ENCODE results near the gene RPL36AL. TPM values are rescaled to one million over a fixed set of nuclear protein-coding genes. Genes with fewer than 3 reads are reported as not detected.

Gene RPL36AL
- total and polyA plus RNA-seq, 3 experiments from 2014 or later, result 236 to 709 (median 273) TPM

Other genes with a start within 250 kb of the RPL36AL start
- gene RPS29, start 34.2 kb downstream of the RPL36AL start, total RNA-seq, result 1,000 to 10,000 TPM; 1,908 to 2,102 TPM
- gene RPS29, start 34.2 kb downstream of the RPL36AL start, polyA plus RNA-seq, result 8,830 TPM
- 10 to 100 TPM; 51.1 to 52.2 TPM for gene LRR1, start 21.7 kb downstream of the RPL36AL start, total RNA-seq
- 13.0 TPM for gene LRR1, start 21.7 kb downstream of the RPL36AL start, polyA plus RNA-seq
- gene MGAT2, start 173 bp upstream of the RPL36AL start, total RNA-seq, result 10 to 100 TPM; 57.7 to 60.2 TPM
- gene MGAT2, start 173 bp upstream of the RPL36AL start, polyA plus RNA-seq, result 49.1 TPM
- gene DNAAF2, start 14.6 kb upstream of the RPL36AL start, total RNA-seq, result 10 to 100 TPM; 17.6 to 18.2 TPM
- 21.7 TPM for gene DNAAF2, start 14.6 kb upstream of the RPL36AL start, polyA plus RNA-seq
- gene POLE2, start 67.6 kb upstream of the RPL36AL start, total RNA-seq, result 10 to 100 TPM; 36.3 to 37.2 TPM
- 1.3 TPM for gene POLE2, start 67.6 kb upstream of the RPL36AL start, polyA plus RNA-seq
- gene KLHDC1, start 72.5 kb upstream of the RPL36AL start, total RNA-seq, result 1 to 10 TPM; 2.0 to 2.7 TPM
- gene KLHDC1, start 72.5 kb upstream of the RPL36AL start, polyA plus RNA-seq, result 1.6 TPM
- 10 to 100 TPM; 28.9 to 29.0 TPM for gene KLHDC2, start 147.5 kb upstream of the RPL36AL start, total RNA-seq
- gene KLHDC2, start 147.5 kb upstream of the RPL36AL start, polyA plus RNA-seq, result 78.7 TPM
- 10 to 100 TPM; 69.2 to 71.9 TPM for gene NEMF, start 232.2 kb upstream of the RPL36AL start, total RNA-seq
- gene NEMF, start 232.2 kb upstream of the RPL36AL start, polyA plus RNA-seq, result 48.9 TPM

Measured in CD8-positive, alpha-beta memory T cell (primary cell).